Measurements from ENCODE around the gene ZBTB26. TPM values are rescaled to one million over a fixed set of nuclear protein-coding genes. Genes with fewer than 3 reads are reported as not detected.
A peak's percentile ranks its signal among the peaks of the same experiment; 100 is the strongest.
"Not testable (repeated sequence)": the region's sequence is repeated elsewhere in the genome, so short reads cannot be mapped to it uniquely, and the experiment has no call there.

ZBTB26 gene
- polyA plus RNA-seq, 4 donors: 18.2 to 23.8 (median 22.6) TPM

- DNase-seq (ENCODE audit: low read depth in 4 of 4, low spot score in 3 of 4): no peak
Observed at GRCh38 chr9:122929796-122930354, 1.4 kb downstream of the ZBTB26 start.

DNA sequence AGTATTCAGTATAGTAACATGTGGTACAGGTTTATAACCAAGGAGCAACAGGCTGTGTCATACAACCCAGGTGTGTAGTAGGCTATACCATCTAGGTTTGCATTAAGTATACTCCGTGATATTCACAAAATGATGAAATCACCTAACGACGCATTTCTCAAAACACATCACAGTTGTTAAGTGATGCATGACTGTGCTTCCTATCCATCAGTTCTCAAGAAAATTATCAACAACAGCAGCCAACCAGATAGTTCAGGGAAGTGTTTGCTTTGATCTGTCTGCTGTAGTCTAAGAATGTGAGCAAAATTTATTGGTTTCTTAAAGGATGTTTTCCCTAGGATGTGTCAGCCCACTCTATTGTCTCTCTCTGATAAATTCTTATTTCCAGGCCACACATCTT is 7.4 kb downstream of the ZBTB26 start:
- DNase-seq (ENCODE audit: low read depth in 4 of 4, low spot score in 3 of 4): no peak

GRCh38 chr9:122922713-122923112 is 8.6 kb downstream of the ZBTB26 start:
- DNase-seq (ENCODE audit: low read depth in 4 of 4, low spot score in 3 of 4): no peak

- DNase-seq (ENCODE audit: low read depth in 4 of 4, low spot score in 3 of 4): no peak
Observed at GRCh38 chr9:122918310-122918709, 13.0 kb downstream of the ZBTB26 start.

DNA sequence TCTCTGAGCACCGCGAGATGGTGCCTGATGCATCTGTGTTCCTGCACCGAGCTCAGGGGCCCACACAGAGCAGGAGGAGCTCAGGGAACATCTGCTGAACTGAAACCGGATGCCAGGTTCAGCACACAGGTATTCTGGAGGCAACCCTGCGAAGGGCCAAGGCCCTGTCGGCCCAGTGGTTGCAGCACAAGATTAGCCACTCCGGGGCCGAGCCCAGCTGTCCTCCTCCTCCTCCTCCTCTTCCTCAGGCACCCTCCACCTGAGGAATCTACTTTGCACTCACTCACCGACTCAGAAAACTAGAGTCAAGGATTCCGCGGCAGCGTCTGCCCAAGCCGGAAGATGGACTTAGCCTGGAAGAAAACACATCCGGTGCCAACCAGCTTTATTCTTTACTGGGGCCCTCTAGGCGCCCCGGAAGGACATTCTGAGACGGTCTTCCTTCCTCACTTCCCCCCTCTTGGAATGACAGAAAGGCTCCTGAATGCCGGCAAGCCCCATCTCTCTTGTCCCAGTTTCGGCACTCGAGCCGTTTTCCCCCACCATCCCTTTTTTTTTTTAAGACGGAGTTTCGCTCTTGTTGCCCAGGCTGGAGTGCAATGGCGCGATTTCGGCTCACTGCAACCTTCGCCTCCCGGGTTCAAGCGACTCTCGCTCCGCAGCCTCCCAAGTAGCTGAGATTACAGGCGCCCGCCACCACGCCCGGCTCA is 18.2 kb downstream of the ZBTB26 start, which contains the start of gene ZBTB6:
TSS of gene ZBTB6 (minus strand) at position 360 of the 710 bp plus-strand sequence. CDS start 1,251 bp downstream, outside the sequence.
- peak; percentile 67 to 76 (median 68) for DNase-seq (ENCODE audit: low read depth in 4 of 4, low spot score in 3 of 4)

DNA sequence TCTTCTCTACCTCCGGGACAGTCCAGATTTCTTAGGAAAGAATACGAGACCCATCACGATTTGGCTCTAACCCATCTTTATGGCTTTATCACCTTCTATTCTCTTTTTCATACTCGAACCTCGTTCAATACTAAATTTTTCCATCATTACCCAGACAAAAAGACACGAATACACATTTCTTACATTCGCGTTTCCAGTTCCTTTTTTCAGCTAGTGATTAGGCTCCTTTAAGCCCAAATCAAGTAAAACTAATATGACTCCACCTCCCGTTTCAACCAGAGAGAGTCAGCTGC is 18.7 kb downstream of the ZBTB26 start:
- DNase-seq (ENCODE audit: low read depth in 4 of 4, low spot score in 3 of 4): no peak

DNA sequence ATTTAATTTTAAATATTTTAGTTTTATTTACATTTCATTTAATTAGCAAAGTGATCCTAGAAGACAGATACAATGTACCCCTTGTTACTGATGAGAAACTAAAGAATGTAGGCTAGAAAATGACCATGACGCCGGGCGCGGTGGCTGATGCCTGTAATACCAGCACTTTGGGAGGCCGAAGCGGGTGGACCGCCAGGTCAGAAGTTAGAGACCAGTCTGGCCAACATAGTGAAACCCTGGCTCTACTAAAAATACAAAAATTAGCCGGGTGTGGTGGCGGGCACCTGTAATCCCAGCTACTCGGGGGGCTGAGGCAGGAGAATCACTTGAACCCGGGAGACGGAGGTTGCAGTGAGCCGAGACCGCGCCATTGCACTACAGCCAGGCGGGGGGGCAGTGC is 25.2 kb downstream of the ZBTB26 start:
- DNase-seq (ENCODE audit: low read depth in 4 of 4, low spot score in 3 of 4): not testable (repeated sequence)

GRCh38 chr9:122904823-122905710 is 26.2 kb downstream of the ZBTB26 start, which contains the start of gene RC3H2:
Gene RC3H2, minus strand, starts transcription at chr9:122905359. Its CDS starts 7,850 bp downstream, at chr9:122897509.
- peak; percentile 95 to 100 (median 100) for DNase-seq (ENCODE audit: low read depth in 4 of 4, low spot score in 3 of 4)

DNA sequence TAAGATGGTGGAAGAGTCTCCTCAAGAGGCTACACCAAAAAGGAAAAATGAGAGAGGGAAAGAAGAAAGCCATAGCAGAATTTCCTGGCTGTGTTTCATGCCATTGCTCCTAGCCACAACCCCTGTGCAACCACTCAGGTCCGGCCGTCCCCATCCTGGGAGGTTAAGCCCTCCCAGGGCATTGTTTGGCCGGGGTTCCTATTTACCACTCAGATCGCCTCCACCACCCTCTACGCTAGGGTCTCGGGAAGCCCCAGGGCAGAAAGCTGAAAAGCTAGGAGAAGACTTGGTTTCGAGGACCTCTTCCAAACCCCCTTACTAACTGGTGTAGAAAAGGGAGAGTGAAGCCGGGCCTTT is 26.9 kb downstream of the ZBTB26 start:
- DNase-seq (ENCODE audit: low read depth in 4 of 4, low spot score in 3 of 4): peak in 2 of 4 donors; percentile 20 to 35

- DNase-seq (ENCODE audit: low read depth in 4 of 4, low spot score in 3 of 4): no peak
Observed at GRCh38 chr9:122900791-122901190, 30.5 kb downstream of the ZBTB26 start.

GRCh38 chr9:122897969-122898368 is 33.3 kb downstream of the ZBTB26 start:
- no peak for DNase-seq (ENCODE audit: low read depth in 4 of 4, low spot score in 3 of 4)

DNA sequence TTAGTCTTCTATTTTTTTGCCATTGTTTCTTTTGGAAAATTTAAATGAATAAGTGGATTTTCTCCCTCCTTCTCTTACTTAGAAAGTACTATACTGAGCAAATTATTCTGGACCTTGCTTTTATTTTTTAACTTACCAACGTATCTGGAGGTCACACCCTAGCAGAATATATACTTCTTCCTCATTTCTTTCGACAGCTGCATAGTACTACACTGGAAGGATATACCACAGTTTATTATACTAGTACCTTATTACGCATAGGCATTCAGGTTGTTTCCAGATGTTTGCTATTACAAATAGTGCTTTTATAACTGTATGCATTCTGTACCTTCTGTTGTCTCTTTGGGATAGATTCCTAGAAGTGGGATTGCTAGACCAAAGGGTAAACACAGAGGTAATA is 42.8 kb downstream of the ZBTB26 start:
- no peak for DNase-seq (ENCODE audit: low read depth in 4 of 4, low spot score in 3 of 4)

GRCh38 chr9:122883125-122883524 is 48.2 kb downstream of the ZBTB26 start:
- no peak for DNase-seq (ENCODE audit: low read depth in 4 of 4, low spot score in 3 of 4)

DNA sequence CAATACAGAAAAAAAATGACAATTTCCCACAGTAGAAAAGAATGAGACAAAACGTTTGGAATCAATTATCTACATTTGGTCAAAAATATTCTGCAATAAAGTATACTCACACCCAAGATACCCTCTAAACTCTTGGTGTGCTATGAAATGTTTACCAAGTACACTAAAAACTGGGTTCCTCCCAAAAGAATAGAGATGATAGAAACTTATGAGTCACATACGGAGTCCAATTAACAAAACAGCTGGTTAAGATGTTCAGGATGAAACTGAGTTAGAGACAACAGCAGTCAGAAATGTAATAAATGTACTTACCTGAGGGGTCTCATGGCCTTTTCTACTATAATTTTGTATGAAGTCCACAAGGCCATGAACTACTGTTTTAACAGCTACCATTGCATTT is 51.9 kb downstream of the ZBTB26 start:
- DNase-seq (ENCODE audit: low read depth in 4 of 4, low spot score in 3 of 4): no peak

- DNase-seq (ENCODE audit: low read depth in 4 of 4, low spot score in 3 of 4): no peak
Observed at GRCh38 chr9:122875523-122875922, 55.8 kb downstream of the ZBTB26 start.

DNA sequence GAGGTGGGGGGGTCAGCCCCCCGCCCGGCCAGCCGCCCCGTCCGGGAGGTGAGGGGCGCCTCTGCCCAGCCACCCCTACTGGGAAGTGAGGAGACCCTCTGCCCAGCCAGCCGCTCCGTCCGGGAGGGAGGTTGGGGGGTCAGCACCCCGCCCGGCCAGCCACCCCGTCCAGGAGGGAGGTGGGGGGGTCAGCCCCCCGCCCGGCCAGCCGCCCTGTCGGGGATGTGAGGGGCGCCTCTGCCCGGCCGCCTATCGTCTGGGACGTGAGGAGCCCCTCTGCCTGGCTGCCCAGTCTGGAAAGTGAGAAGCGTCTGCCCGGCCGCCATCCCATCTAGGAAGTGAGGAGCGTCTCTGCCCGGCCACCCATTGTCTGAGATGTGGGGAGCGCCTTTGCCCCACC is 64.0 kb downstream of the ZBTB26 start:
- DNase-seq (ENCODE audit: low read depth in 4 of 4, low spot score in 3 of 4): not testable (repeated sequence)

GRCh38 chr9:122866079-122866478 is 65.2 kb downstream of the ZBTB26 start:
- DNase-seq (ENCODE audit: low read depth in 4 of 4, low spot score in 3 of 4): no peak

Measured in right renal pelvis (tissue), 4 donors.